ENCODE results near the gene ZNF467. TPM values are rescaled to one million over a fixed set of nuclear protein-coding genes. Genes with fewer than 3 reads are reported as not detected.

Gene ZNF467
- total RNA-seq, 4 donors from 2014 or later: 4.2 to 15.4 (median 9.3) TPM

GRCh38 chr7:149751043-149751775 lies 22.2 kb downstream of the ZNF467 start:
- 80% methylated on average over 1 of the region's 8 CpGs; no CpG with 5 or more reads in 1 of the 2 donors for WGBS, 2 donors (ENCODE audit: low coverage in 1 of 2)

GRCh38 chr7:149750122-149750845 lies 23.1 kb downstream of the ZNF467 start:
- no peak for ATAC-seq
- no peaks in the 10 kb centered on the region for H3K36me3 ChIP-seq

More at GRCh38 chr7:149751043-149751775, 22.2 kb downstream of the ZNF467 start:
- Histone ChIP-seq H3K9me3 (no peaks in the 10 kb centered on the region), H3K27me3 (no peaks in the 10 kb centered on the region), H3K27ac (no peak overlapping the region), H3K4me1 (no peaks in the 10 kb centered on the region), H3K4me3 (no peak overlapping the region), H3K36me3 (no peaks in the 10 kb centered on the region)
- ATAC-seq: no peak
- TF ChIP-seq POLR2A (IDR thresholded peaks at IDR 0.05) (no peak), EP300 (IDR thresholded peaks at IDR 0.05) (no peak), CTCF (IDR thresholded peaks at IDR 0.05) (no peak)

GRCh38 chr7:149748076-149748874 lies 25.1 kb downstream of the ZNF467 start:
- Histone ChIP-seq H3K27me3 (no peaks in the 10 kb centered on the region), H3K36me3 (no peaks in the 10 kb centered on the region), H3K4me1 (peaks cover 0 to 6% (median 0%) of the 10 kb centered on the region in 3 donors), H3K27ac (no peak overlapping the region), H3K9me3 (no peaks in the 10 kb centered on the region), H3K4me3 (no peak overlapping the region)
- ATAC-seq: no peak
- WGBS, 2 donors (ENCODE audit: low coverage in 1 of 2): 72% methylated on average over 7 to 8 of the region's 9 CpGs
- TF ChIP-seq POLR2A (IDR thresholded peaks at IDR 0.05): no peak
- TF ChIP-seq POLR2AphosphoS5 (IDR thresholded peaks at IDR 0.05): no peak
- no peak for TF ChIP-seq CTCF (IDR thresholded peaks at IDR 0.05)
- TF ChIP-seq EP300 (IDR thresholded peaks at IDR 0.05): no peak

More at GRCh38 chr7:149750122-149750845, 23.1 kb downstream of the ZNF467 start:
- H3K9me3 ChIP-seq: no peaks in the 10 kb centered on the region
- H3K27me3 ChIP-seq: no peaks in the 10 kb centered on the region
- no peak overlapping the region for H3K27ac ChIP-seq
- TF ChIP-seq POLR2A (IDR thresholded peaks at IDR 0.05): no peak
- no peak for TF ChIP-seq EP300 (IDR thresholded peaks at IDR 0.05)
- no peak for TF ChIP-seq POLR2AphosphoS5 (IDR thresholded peaks at IDR 0.05)
- TF ChIP-seq CTCF (IDR thresholded peaks at IDR 0.05): no peak
- no peaks in the 10 kb centered on the region for H3K4me1 ChIP-seq
- WGBS, 2 donors (ENCODE audit: low coverage in 1 of 2): 84 to 96% methylated on average over 5 of the region's 9 CpGs
- no peak overlapping the region for H3K4me3 ChIP-seq

- Histone ChIP-seq H3K27me3 (peaks cover 5% of the 10 kb centered on the region), H3K27ac (no peak overlapping the region), H3K9me3 (no peaks in the 10 kb centered on the region), H3K4me3 (no peak overlapping the region), H3K36me3 (no peaks in the 10 kb centered on the region), H3K4me1 (peaks cover 0 to 22% (median 5%) of the 10 kb centered on the region in 3 donors)
- WGBS, 2 donors (ENCODE audit: low coverage in 1 of 2): 21% methylated on average over 4 of the region's 4 CpGs
- no peak for ATAC-seq
- TF ChIP-seq POLR2AphosphoS5 (IDR thresholded peaks at IDR 0.05): no peak
- TF ChIP-seq POLR2A (IDR thresholded peaks at IDR 0.05): no peak
- TF ChIP-seq EP300 (IDR thresholded peaks at IDR 0.05): no peak
- TF ChIP-seq CTCF (IDR thresholded peaks at IDR 0.05): no peak
Observed at GRCh38 chr7:149743476-149744255, 29.7 kb downstream of the ZNF467 start.
